ENCODE measurements around the gene IKZF2.
"Not testable (repeated sequence)": the region's sequence is repeated elsewhere in the genome, so short reads cannot be mapped to it uniquely, and the experiment has no call there.

IKZF2 gene

GRCh38 chr2:213032607-213033006 lies 118.8 kb downstream of the IKZF2 start:
- no peak for DNase-seq

GRCh38 chr2:213022987-213023386 lies 128.4 kb downstream of the IKZF2 start:
- DNase-seq: no peak

GRCh38 chr2:213021971-213022899 lies 129.2 kb downstream of the IKZF2 start:
- no peak for DNase-seq

GRCh38 chr2:213020913-213021312 lies 130.5 kb downstream of the IKZF2 start:
- not testable (repeated sequence) for DNase-seq

- DNase-seq: no peak
Observed at GRCh38 chr2:213020268-213020667, 131.1 kb downstream of the IKZF2 start.

- no peak for DNase-seq
Observed at GRCh38 chr2:213019368-213019767, 132.0 kb downstream of the IKZF2 start.

GRCh38 chr2:213018340-213018901 lies 133.0 kb downstream of the IKZF2 start:
- no peak for DNase-seq

GRCh38 chr2:213017404-213017803 lies 134.0 kb downstream of the IKZF2 start:
- DNase-seq: no peak

- DNase-seq: no peak
Observed at GRCh38 chr2:213016984-213017351, 134.4 kb downstream of the IKZF2 start.

GRCh38 chr2:213016166-213016983 lies 135.0 kb downstream of the IKZF2 start:
- DNase-seq: no peak

- DNase-seq: no peak
Observed at GRCh38 chr2:213015387-213016165, 135.8 kb downstream of the IKZF2 start.

- no peak for DNase-seq
Observed at GRCh38 chr2:213013979-213014378, 137.4 kb downstream of the IKZF2 start.

- no peak for DNase-seq
Observed at GRCh38 chr2:213011505-213011904, 139.9 kb downstream of the IKZF2 start.

GRCh38 chr2:213010106-213010779 lies 141.2 kb downstream of the IKZF2 start:
- DNase-seq: no peak

- no peak for DNase-seq
Observed at GRCh38 chr2:213007290-213007838, 144.0 kb downstream of the IKZF2 start.

- no peak for DNase-seq
Observed at GRCh38 chr2:213004197-213004821, 147.1 kb downstream of the IKZF2 start.

- no peak for DNase-seq
Observed at GRCh38 chr2:213002383-213002782, 149.0 kb downstream of the IKZF2 start.

GRCh38 chr2:213001297-213001910 lies 150.0 kb downstream of the IKZF2 start:
- no peak for DNase-seq

GRCh38 chr2:212998626-212999359 lies 152.6 kb downstream of the IKZF2 start:
- no peak for DNase-seq

- DNase-seq: no peak
Observed at GRCh38 chr2:212997526-212998020, 153.8 kb downstream of the IKZF2 start.
